ENCODE measurements around the gene EIF2B4.

DNA sequence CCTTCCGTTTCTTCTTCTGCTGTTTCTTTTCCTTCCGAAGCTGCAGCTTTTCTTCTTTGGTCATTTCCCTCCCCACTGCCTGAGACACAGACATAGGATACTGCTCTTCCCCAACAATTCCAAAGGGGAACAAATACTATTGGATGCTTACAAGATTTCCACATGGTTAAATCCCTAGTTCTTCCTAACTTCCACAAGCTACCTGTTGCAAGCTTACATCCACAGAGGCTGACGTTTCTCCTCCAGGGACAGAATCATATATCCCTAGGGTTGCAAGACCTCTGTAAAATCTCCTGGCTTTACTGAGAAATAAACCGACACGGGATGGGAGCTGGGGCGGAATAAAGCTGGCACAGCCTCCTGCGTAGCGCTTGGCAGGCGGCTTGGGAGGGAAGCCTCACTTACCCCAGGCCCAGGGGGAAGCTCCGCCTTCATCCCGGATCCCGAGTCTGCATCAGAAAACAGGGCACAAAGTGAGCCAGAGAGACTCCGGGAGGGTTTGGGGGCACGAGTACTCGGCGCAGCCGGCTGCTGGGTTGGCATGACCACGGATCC is 590 bp downstream of the EIF2B4 start:
- TF ChIP-seq, protein P1, sequence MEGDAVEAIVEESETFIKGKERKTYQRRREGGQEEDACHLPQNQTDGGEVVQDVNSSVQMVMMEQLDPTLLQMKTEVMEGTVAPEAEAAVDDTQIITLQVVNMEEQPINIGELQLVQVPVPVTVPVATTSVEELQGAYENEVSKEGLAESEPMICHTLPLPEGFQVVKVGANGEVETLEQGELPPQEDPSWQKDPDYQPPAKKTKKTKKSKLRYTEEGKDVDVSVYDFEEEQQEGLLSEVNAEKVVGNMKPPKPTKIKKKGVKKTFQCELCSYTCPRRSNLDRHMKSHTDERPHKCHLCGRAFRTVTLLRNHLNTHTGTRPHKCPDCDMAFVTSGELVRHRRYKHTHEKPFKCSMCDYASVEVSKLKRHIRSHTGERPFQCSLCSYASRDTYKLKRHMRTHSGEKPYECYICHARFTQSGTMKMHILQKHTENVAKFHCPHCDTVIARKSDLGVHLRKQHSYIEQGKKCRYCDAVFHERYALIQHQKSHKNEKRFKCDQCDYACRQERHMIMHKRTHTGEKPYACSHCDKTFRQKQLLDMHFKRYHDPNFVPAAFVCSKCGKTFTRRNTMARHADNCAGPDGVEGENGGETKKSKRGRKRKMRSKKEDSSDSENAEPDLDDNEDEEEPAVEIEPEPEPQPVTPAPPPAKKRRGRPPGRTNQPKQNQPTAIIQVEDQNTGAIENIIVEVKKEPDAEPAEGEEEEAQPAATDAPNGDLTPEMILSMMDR (IDR thresholded peaks at IDR 0.05) = no peak
- TF ChIP-seq POLR2A (IDR thresholded peaks at IDR 0.05) (no peak), EP300 (IDR thresholded peaks at IDR 0.05) (no peak)

Data from tibial nerve (tissue), 4 donors.